K562 (cell line): ENCODE data around the gene DNAAF1. TPM values are rescaled to one million over a fixed set of nuclear protein-coding genes. Genes with fewer than 3 reads are reported as not detected.

Experiments
- ATAC-seq: fragments of 200-7000 bp; cut with Tn5 transposase; 3 replicates; pipeline ENCODE4 v1.9.1; 2020; ENCODE audit warnings: moderate library complexity
- BruUV-seq: library from RNA; stranded (reverse); fragments of 400-500 nt; replicated peaks from 2 replicates; lab custom pipeline; 2021; lab: Mats Ljungman, UMichigan
- CTCF ChIA-PET: fragments of 300-600 bp; formaldehyde crosslinking; extraction: SDS; loops from one replicate; lab custom pipeline; 2021; ENCODE audit warnings: low intra/inter-chr PET ratio; lab: Yijun Ruan, JAX
- POLR2A ChIA-PET: fragments of 300-600, 350-650 bp; sonication (Branson Sonifier 250); formaldehyde crosslinking; extraction: SDS; loops from one replicate; lab custom pipeline; 2021; ENCODE audit warnings: antibody characterized with exemption, inconsistent platforms; lab: Yijun Ruan, JAX
- DNase-seq, 4 experiments: peaks; one replicate each; pipeline versions ENCODE4 v3.0.0 to v3.0.0-alpha.2; 2011 to 2018; ENCODE audit warnings: low spot score in 3 of 4, mixed read lengths in 3 of 4; ENCODE audit errors: extremely low read depth in 1 of 4
- FAIRE-seq: peaks from 2 replicates; lab custom pipeline; 2011; peaks lifted over from hg19 to GRCh38; lab: Jason Lieb, UNC
- H2AFZ ChIP-seq: 2 replicates; pipeline ENCODE4 v1.6.0; 2011; ENCODE audit warnings: low read depth, low read length, control low read depth, inconsistent platforms
- H3K27ac ChIP-seq: fragments of 200-600 bp; 3 replicates; pipeline ENCODE4 v1.8.0; 2011; ENCODE audit warnings: low read depth, mild to moderate bottlenecking, control low read depth, inconsistent platforms, low read length, moderate library complexity, mixed read lengths; ENCODE audit errors: extremely low read depth
- H3K27me3 ChIP-seq, 2 experiments: fragments of 300-600 bp in 1 of 2; 2 replicates in 1 of 2; 3 replicates in 1 of 2; pipeline versions ENCODE4 v1.6.0 to v1.8.0; 2011; ENCODE audit warnings: inconsistent platforms in 2 of 2, low read length in 2 of 2, mild to moderate bottlenecking in 1 of 2, mixed read lengths in 1 of 2, moderate library complexity in 1 of 2; ENCODE audit not compliant: control insufficient read depth in 2 of 2, insufficient read depth in 2 of 2
- H3K36me3 ChIP-seq: fragments of 300-600 bp; 3 replicates; pipeline ENCODE4 v1.8.0; 2011; ENCODE audit warnings: mild to moderate bottlenecking, low read length, inconsistent platforms; ENCODE audit not compliant: control insufficient read depth, insufficient read depth
- H3K4me1 ChIP-seq, 2 experiments: fragments of 200-600 bp in 1 of 2; replicated peaks in 1 of 2; 2 replicates in 1 of 2; 3 replicates in 1 of 2; pipeline versions ENCODE4 v1.5.1 to v1.8.0; 2011; ENCODE audit warnings: inconsistent platforms in 2 of 2, low read length in 2 of 2, mild to moderate bottlenecking in 1 of 2, mixed read lengths in 1 of 2, moderate library complexity in 1 of 2; ENCODE audit not compliant: control insufficient read depth in 2 of 2, insufficient read depth in 2 of 2
- H3K4me2 ChIP-seq: 2 replicates; pipeline ENCODE4 v1.6.1; 2011; ENCODE audit warnings: low read length, control low read depth, inconsistent platforms, mixed read lengths; ENCODE audit not compliant: insufficient read depth
- H3K4me3 ChIP-seq: fragments of 200-600 bp; sonication (generic), shearing (Covaris generic); 2 replicates; pipeline ENCODE4 v1.5.1; 2016; ENCODE audit warnings: control low read depth, inconsistent platforms
- H3K79me2 ChIP-seq: fragments of 200-600 bp; 3 replicates; pipeline ENCODE4 v1.8.0; 2011; ENCODE audit warnings: low read length, inconsistent platforms; ENCODE audit not compliant: control insufficient read depth, insufficient read depth
- H3K9ac ChIP-seq, 2 experiments: 2 replicates each; pipeline versions ENCODE4 v1.6.0 to v1.6.1; 2011; ENCODE audit warnings: low read depth in 2 of 2, low read length in 2 of 2, control low read depth in 1 of 2, inconsistent platforms in 1 of 2, mild to moderate bottlenecking in 1 of 2, mixed read lengths in 1 of 2; ENCODE audit not compliant: insufficient read depth in 1 of 2
- H3K9me1 ChIP-seq: one replicate; pipeline ENCODE4 v1.6.0; 2011; ENCODE audit warnings: inconsistent platforms, mild to moderate bottlenecking, low read length, moderate library complexity; ENCODE audit not compliant: control insufficient read depth, insufficient read depth
- H3K9me3 ChIP-seq: replicated peaks from 2 replicates; pipeline ENCODE4 v1.5.1; 2011; ENCODE audit warnings: low read depth, low read length, inconsistent platforms; ENCODE audit not compliant: control insufficient read depth, insufficient read depth
- H4K20me1 ChIP-seq: replicated peaks from 2 replicates; pipeline ENCODE4 v1.6.1; 2011; ENCODE audit warnings: low read length, inconsistent platforms, mixed read lengths; ENCODE audit not compliant: control insufficient read depth, insufficient read depth
- E2F6 ChIP-seq, 2 experiments: IDR thresholded peaks; 2 replicates each; pipeline ENCODE4 v1.6.1; 2011; ENCODE audit warnings: borderline replicate concordance in 1 of 2, control low read depth in 1 of 2, low read depth in 1 of 2, low read length in 1 of 2, mild to moderate bottlenecking in 1 of 2, mixed read lengths in 1 of 2, moderate library complexity in 1 of 2; ENCODE audit not compliant: insufficient read depth in 1 of 2, insufficient read length in 1 of 2, poor library complexity in 1 of 2, severe bottlenecking in 1 of 2; ENCODE audit errors: extremely low read depth in 1 of 2
- HINFP ChIP-seq: fragments of 450-650 bp; conservative IDR thresholded peaks from 2 replicates; pipeline ENCODE4 v1.6.1; 2016; ENCODE audit warnings: missing genetic modification characterization, low read depth, mild to moderate bottlenecking, control low read depth, missing compliant biosample characterization
- IRF2 ChIP-seq: sonication (generic); formaldehyde crosslinking; IDR thresholded peaks from 2 replicates; pipeline ENCODE4 v1.8.1; 2022; ENCODE audit warnings: mild to moderate bottlenecking, missing genetic modification reagents
- NCOA4 ChIP-seq: fragments of 450-650 bp; IDR thresholded peaks from 2 replicates; pipeline ENCODE4 v1.6.1; 2018; ENCODE audit warnings: mild to moderate bottlenecking; ENCODE audit not compliant: partially characterized antibody
- POLR2AphosphoS5 ChIP-seq: IDR thresholded peaks from 2 replicates; pipeline ENCODE4 v1.6.1; 2011; ENCODE audit warnings: mild to moderate bottlenecking, low read depth, low read length, moderate library complexity; ENCODE audit not compliant: control insufficient read depth, insufficient read depth
- ZNF512 ChIP-seq: IDR thresholded peaks from 2 replicates; pipeline ENCODE4 v1.6.1; 2016; ENCODE audit warnings: missing genetic modification characterization, missing compliant biosample characterization
- WGBS: fragments of 100-300 bp; shearing (Covaris generic); methylation state at CpG from one replicate; pipeline ENCODE4 v1.1.6; 2016; ENCODE audit warnings: low coverage, mixed read lengths; ENCODE audit not compliant: insufficient coverage; ENCODE audit errors: missing lambda C conversion rate; 5-methylcytosine and 5-hydroxymethylcytosine counted together
- in situ Hi-C: fragments of 300-500 bp; cut with MboI; formaldehyde crosslinking; loops from 4 replicates; pipeline ENCODE4 v1.15.0; 2018; ENCODE audit warnings: inconsistent platforms, mixed read lengths
- intact Hi-C: fragments of 100-400 bp; cut with micrococcal nuclease; formaldehyde crosslinking; loops from 2 replicates; pipeline ENCODE4 v1.14.2; 2022
- polyA plus RNA-seq, 8 experiments: library from polyadenylated mRNA; depleted of rRNA in 4 of 8; stranded (reverse) in 5 of 8; unstranded in 3 of 8; fragments of >200 nt; fragmentation: Nextera tagmentation in 2 of 8; fragmentation: Illumina TruSeq in 1 of 8; extraction: Ambion mirVana in 2 of 8; extraction: Trizol in 1 of 8; gene quantifications; 2 replicates each; pipeline versions ENCODE4 v1.2.1 to v1.2.3, GENCODE V29; 2011 to 2014; ENCODE audit warnings: inconsistent platforms in 1 of 8, missing spikeins in 1 of 8
- total RNA-seq, 7 experiments: library from RNA; depleted of rRNA in 6 of 7; stranded (reverse); fragments of >200 nt in 6 of 7; fragmentation: Illumina TruSeq in 2 of 7; extraction: Trizol in 2 of 7; gene quantifications; 2 replicates each; pipeline versions ENCODE4 v1.2.1 to v1.2.3, GENCODE V29; 2011 to 2021; ENCODE audit warnings: low replicate concordance in 1 of 7

DNAAF1 gene
- total and polyA plus RNA-seq, 9 of the 15 experiments (the other 6 are each of a cell fraction or from before 2014, with no cell fraction given): 0.01 TPM; not detected in 8

GRCh38 chr16:84194470-84195200, 49.5 kb downstream of the DNAAF1 start:
- POLR2A ChIA-PET: interaction anchor here (0.7 to 1.3 kb wide), 2 partner anchors 13 to 1436 kb away, joined by 3 read pairs; no protein-coding TSS in a partner anchor
- Histone ChIP-seq H3K4me1 (peaks cover 0 to 43% of the 10 kb centered on the region in 2 experiments; a peak in 2 of 5 replicates), H3K4me3 (no peak overlapping the region), H2AFZ (no peak overlapping the region), H3K9ac (no peak overlapping the region), H3K79me2 (no peaks in the 10 kb centered on the region), H3K27ac (no peak overlapping the region), H4K20me1 (peaks cover 5% of the 10 kb centered on the region; the same call in 1 of the 2 replicates), H3K4me2 (no peak overlapping the region), H3K9me1 (peaks cover 4% of the 10 kb centered on the region), H3K9me3 (no peaks in the 10 kb centered on the region)
- no peak for DNase-seq
- no peak for FAIRE-seq
- BruUV-seq: no TSS peak
- intact Hi-C loops (no loop called here), in situ Hi-C loops (no loop called here)
- no peak for ATAC-seq
- TF ChIP-seq IRF2 (CRISPR knock-in tag) (no peak), POLR2AphosphoS5 (no peak), ZNF512 (no peak), NCOA4 (no peak), HINFP (tag) (no peak), E2F6 (IDR thresholded peaks at IDR 0.05; ENCODE audit: borderline replicate concordance in 1 of 2, extremely low read depth in 1 of 2, insufficient read depth in 1 of 2, insufficient read length in 1 of 2, low read depth in 1 of 2, low read length in 1 of 2, poor library complexity in 1 of 2, severe bottlenecking in 1 of 2) (no peak)
- TF ChIP-seq, all 486 proteins: peak for 0
- H3K36me3 ChIP-seq: no peaks in the 10 kb centered on the region
- WGBS: 25% methylated on average over 30 of the region's 34 CpGs
- CTCF ChIA-PET: no interaction called here
- H3K27me3 ChIP-seq: peaks cover 64 to 81% of the 10 kb centered on the region in 2 experiments
